Ramos (cell line): ENCODE measurements around the gene NFAT5.
"Not testable (repeated sequence)": the region's sequence is repeated elsewhere in the genome, so short reads cannot be mapped to it uniquely, and the experiment has no call there.

Source experiments
- in situ Hi-C: fragments of 300-500 bp; cut with MboI; formaldehyde crosslinking; loops from one replicate; pipeline ENCODE4 v1.14.3; 2022; ENCODE audit warnings: low sequenced_read_pairs; ENCODE audit not compliant: unreplicated experiment

Gene NFAT5

GRCh38 chr16:69621225-69621624 lies 55.5 kb downstream of the NFAT5 start:
- in situ Hi-C loops = no loop called here

DNA sequence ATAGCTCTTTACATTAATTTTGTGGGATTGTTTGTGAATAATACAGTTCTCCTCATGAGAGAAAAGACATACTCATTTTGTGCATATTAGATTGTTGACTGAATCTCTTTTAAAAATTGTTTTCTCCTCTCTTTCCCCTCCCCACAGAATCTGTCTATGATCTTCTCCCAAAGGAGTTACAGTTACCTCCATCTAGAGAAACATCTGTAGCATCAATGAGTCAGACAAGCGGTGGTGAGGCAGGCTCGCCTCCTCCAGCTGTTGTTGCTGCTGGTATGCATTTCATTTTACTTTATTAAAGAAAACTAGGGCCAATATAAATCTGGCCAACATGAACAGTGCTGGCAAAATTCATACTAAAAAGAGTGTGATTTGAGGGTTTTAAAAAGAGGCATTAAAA lies 60.5 kb downstream of the NFAT5 start:
- in situ Hi-C loops = no loop called here

- in situ Hi-C loops = no loop called here
Measured at GRCh38 chr16:69632828-69633227, 67.1 kb downstream of the NFAT5 start.

DNA sequence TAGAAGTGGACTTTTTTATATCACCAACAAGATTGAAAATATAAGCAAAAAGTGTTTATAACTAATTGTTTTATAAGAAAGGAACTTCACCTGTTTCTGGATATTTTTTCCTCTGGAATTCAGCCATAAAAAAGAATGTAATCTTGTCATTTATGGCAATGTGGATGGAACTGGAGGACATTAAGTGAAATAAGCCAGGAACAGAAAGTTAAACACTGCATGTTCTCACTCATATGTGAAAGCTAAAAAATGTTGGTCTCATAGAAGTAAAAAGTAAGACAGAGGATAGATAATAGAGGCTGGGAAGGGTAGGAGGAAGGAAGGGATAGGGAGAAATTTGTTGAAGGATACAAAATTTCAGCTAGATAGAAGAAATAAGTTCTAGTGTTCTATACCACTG lies 67.6 kb downstream of the NFAT5 start:
- in situ Hi-C loops = no loop called here

DNA sequence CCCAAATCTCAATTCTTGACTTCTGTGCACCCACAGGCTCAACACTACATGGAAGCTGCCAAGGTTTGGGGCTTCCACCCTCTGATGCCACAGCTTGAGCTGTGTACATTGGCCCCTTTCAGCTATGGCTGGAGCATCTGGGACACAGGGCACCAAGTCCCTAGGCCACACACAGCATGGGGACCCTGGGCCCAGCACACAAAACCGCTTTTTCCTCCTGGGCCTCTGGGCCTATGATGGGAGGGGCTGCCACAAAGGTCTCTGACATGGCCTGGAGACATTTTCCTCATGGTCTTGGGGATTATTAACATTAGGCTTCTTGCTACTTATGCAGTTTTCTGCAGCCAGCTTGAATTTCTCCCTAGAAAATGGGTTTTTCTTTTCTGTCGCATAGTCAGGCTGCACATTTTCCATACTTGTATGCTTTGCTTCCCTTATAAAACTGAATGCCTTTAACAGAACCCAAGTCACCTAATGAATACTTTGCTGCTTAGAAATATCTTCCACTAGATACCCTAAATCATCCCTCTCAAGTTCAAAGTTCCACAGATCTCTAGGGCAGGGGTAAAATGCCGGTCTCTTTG lies 70.9 kb downstream of the NFAT5 start:
- in situ Hi-C loops = not testable (repeated sequence)

GRCh38 chr16:69637206-69637865 lies 71.6 kb downstream of the NFAT5 start:
- in situ Hi-C loops = not testable (repeated sequence)

- in situ Hi-C loops = not testable (repeated sequence)
Measured at GRCh38 chr16:69643997-69644396, 78.2 kb downstream of the NFAT5 start.

DNA sequence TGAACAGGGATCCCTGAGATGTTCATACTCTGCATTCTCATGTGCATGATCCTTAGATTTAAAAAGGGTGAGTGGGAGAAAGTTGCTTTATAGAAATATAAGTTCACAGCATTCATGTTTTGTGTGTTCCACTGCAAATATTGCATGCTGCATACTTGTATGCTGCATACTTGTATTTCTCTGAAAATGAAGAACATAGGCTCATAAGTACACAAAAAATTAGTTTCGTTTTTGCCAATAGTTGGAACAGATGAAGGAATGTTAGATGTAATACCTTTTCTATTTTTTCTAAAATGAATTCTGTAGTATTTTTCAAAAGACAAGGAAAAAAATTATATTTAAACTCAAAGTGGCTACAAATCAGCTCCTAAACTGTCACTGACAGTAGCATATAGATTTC lies 79.0 kb downstream of the NFAT5 start:
- in situ Hi-C loops = no loop called here

DNA sequence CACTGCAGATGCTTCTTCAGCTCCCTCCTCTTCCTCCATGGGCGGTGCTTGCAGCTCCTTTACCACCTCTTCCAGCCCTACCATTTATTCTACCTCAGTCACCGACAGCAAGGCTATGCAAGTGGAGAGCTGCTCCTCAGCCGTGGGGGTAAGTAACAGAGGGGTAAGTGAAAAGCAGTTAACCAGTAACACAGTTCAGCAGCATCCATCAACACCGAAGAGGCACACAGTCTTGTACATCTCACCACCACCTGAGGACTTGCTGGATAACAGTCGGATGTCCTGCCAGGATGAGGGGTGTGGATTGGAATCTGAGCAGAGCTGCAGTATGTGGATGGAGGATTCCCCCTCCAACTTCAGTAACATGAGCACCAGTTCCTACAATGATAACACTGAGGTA lies 81.3 kb downstream of the NFAT5 start:
- in situ Hi-C loops = no loop called here

DNA sequence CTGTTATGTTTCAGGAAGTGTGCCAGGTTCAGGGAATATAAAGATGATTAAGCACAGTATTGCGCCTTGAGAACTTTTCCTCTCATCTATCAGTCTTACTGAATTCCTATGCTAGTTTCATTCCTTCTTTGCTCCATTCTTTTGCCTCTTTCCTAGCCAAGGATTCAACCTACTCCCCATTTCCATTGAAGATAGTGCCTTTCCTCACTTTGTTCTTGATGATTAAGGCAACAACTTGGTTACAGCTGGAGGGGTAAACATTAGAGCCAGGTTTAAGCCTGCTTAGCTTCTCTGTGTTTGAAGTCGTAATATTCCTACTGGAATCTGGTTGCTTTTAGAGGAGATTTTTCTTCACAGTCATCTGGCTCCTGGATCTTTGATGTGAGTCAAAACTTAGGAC lies 85.5 kb downstream of the NFAT5 start:
- in situ Hi-C loops = no loop called here

DNA sequence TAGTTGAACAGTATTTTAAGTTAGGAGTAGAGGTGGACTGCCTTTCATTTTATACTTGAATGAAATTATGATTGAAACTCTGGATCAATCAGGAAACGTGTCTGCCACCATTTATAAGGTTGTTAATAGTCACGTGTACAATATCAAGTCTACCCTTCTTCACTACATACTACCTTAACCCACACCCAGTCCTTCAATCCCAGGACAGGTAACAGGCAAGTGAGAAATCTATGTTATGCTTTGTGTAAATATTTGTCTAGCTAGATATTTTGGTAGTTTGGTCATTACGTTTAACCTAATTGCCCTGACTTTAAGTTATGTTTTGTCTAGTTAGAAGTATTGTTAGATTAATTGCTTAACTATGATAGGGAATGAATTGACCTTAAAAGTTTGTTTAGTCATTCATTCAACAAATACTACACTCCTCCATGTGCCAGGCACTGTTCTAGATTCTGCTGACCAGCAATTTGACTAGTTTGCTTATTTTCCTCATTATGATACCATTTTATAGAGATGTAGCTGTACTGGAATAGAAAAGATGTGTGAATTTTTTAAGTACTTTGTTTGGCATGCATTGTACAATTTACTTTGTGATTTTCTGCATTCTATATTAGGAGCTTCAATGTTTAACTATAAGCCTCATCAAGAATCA lies 88.6 kb downstream of the NFAT5 start:
- in situ Hi-C loops = no loop called here

DNA sequence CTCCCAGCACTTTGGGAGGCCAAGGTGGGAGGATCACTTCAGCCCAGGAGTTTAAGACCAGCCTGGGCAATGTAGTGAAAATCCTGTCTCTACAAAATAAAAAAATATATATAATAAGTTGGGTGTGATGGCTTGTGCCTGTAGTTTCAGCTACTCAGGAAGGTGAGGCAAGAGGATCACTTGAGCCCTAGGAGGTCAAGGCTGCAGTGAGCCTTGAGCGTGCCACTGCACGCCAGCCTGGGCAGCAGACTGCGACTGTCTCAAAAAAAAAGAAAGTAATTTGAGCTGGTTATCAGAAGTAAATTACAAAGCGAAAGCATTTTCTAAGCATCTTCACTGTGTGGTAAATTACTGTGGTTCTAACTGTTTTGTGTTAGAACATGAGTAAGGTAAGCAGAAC lies 94.4 kb downstream of the NFAT5 start:
- in situ Hi-C loops = no loop called here

- in situ Hi-C loops = no loop called here
Measured at GRCh38 chr16:69662901-69663300, 97.1 kb downstream of the NFAT5 start.

DNA sequence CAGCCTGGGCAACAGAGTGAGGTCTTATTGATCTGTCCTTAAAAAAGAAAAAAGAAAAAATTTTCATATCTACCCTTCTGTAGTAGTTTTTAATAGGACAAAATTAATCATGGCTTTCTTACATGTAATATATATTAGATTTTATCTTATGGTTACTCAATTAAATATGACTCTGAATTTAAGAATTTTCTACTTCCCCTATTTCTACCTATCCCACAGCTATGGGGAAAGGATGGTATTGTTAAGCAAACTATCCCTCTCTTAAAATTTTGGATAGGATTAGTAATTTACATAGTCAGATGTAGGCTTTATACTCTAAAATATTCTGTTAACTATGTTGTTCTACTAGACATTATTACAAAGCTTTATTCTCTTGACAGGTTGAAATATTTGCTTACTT lies 98.1 kb downstream of the NFAT5 start:
- in situ Hi-C loops = no loop called here

DNA sequence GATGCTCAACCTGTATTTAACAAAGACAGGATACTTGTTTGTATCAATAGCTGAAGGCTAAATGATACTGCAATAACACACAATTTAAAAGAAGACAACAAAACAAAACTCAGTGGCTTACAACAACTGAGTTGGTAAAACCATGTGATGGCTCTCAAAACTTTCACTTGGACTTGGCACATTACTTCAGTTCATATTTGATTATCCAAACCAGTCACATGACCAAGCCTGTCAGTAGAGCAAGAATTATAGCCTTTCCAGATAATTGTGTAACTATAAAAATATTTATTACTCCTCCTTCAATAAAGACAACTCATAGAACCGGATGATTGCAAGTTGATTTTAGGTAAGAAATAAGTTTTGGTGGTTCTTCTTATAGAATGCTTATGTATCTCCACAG lies 103.8 kb downstream of the NFAT5 start:
- in situ Hi-C loops = no loop called here

GRCh38 chr16:69672315-69672997 lies 106.7 kb downstream of the NFAT5 start:
- in situ Hi-C loops = no loop called here

GRCh38 chr16:69672998-69673713 lies 107.4 kb downstream of the NFAT5 start:
- in situ Hi-C loops = no loop called here

DNA sequence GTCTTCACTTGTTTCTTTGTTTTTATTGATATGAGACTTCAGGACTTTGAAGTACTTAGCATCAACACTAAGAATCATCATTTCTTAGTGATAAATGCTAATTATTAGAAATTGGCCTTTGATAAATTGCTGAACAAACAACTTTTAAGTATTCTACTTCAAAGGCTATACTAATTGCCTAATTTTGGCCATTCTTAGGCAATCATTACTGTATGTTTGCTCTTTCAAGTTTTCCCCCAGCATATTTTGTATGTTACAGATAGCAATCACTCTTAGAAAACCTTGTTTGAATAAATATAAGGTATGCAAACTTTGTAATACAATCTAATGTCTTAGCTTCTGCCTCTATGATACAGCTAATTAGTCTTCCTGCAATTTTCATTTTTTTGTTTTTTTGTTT lies 114.6 kb downstream of the NFAT5 start:
- in situ Hi-C loops = no loop called here

DNA sequence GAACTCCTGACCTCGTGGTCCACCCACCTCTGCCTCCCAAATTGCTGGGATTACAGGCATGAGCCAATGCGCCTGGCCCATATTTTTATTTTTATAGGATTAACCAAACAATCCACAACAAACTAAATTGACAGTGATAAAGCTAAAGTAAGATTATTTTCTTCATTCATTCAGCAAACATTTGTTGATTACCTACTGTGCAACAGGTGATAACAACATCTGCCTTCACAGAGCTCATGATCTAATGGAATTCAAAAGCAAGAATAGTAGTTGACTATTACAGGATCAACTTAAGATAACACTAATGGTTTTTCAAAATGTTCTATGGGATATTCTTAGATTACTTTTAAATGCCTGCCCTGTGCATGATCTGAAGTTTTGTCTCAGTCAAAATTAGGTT lies 122.8 kb downstream of the NFAT5 start:
- in situ Hi-C loops = no loop called here

DNA sequence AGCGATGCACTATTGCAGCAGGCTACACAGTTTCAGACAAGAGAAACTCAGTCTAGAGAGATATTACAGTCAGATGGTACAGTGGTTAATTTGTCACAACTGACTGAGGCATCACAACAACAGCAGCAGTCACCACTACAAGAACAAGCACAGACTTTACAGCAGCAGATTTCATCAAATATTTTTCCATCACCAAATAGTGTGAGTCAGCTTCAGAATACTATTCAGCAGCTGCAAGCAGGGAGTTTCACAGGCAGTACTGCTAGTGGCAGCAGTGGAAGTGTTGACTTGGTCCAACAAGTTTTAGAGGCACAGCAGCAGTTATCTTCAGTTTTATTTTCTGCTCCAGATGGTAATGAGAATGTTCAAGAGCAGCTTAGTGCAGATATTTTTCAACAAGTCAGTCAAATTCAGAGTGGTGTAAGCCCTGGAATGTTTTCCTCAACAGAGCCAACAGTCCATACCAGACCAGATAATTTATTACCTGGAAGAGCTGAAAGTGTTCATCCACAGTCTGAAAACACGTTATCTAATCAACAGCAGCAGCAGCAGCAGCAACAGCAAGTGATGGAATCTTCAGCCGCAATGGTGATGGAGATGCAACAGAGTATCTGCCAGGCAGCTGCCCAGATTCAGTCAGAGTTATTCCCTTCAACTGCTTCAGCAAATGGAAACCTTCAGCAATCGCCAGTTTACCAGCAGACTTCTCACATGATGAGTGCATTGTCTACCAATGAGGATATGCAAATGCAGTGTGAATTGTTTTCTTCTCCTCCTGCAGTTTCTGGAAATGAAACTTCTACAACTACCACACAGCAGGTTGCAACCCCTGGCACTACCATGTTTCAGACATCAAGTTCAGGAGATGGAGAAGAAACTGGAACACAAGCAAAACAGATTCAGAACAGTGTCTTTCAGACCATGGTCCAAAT lies 126.5 kb downstream of the NFAT5 start:
- in situ Hi-C loops = no loop called here
